H9 (cell line): ENCODE measurements around the gene HSPA4. TPM values are rescaled to one million over a fixed set of nuclear protein-coding genes. Genes with fewer than 3 reads are reported as not detected.

Experiments
- DNase-seq: peaks from one replicate; pipeline ENCODE4 v3.0.0-alpha.2; 2017
- H2AFZ ChIP-seq: one replicate; pipeline ENCODE4 v1.6.1; 2013; ENCODE audit warnings: mild to moderate bottlenecking, low read length, control low read depth, moderate library complexity
- H2AK5ac ChIP-seq: 2 replicates; pipeline ENCODE4 v1.6.1; 2013; ENCODE audit warnings: low read length, control low read depth, mixed read lengths; ENCODE audit not compliant: insufficient read length
- H2BK120ac ChIP-seq: one replicate; pipeline ENCODE4 v1.6.1; 2013; ENCODE audit warnings: low read depth, mild to moderate bottlenecking, low read length, control low read depth, inconsistent platforms; ENCODE audit not compliant: poor library complexity, severe bottlenecking
- H2BK12ac ChIP-seq: 2 replicates; pipeline ENCODE4 v1.6.1; 2013; ENCODE audit warnings: low read length, control low read depth, mixed read lengths, low read depth; ENCODE audit not compliant: insufficient read length
- H2BK15ac ChIP-seq: 2 replicates; pipeline ENCODE4 v1.6.1; 2013; ENCODE audit warnings: low read depth, low read length, control low read depth
- H2BK20ac ChIP-seq: one replicate; pipeline ENCODE4 v1.6.1; 2013; ENCODE audit warnings: low read depth, mild to moderate bottlenecking, low read length, control low read depth, inconsistent platforms; ENCODE audit not compliant: poor library complexity, severe bottlenecking
- H2BK5ac ChIP-seq: 2 replicates; pipeline ENCODE4 v1.6.1; 2013; ENCODE audit warnings: low read length, control low read depth, mixed read lengths; ENCODE audit not compliant: insufficient read length
- H3K14ac ChIP-seq: 2 replicates; pipeline ENCODE4 v1.6.1; 2013; ENCODE audit warnings: low read length, control low read depth; ENCODE audit not compliant: insufficient read depth
- H3K18ac ChIP-seq: 2 replicates; pipeline ENCODE4 v1.6.1; 2013; ENCODE audit warnings: low read depth, mild to moderate bottlenecking, mixed read lengths, low read length, control low read depth; ENCODE audit not compliant: insufficient read length
- H3K23ac ChIP-seq: 2 replicates; pipeline ENCODE4 v1.6.1; 2013; ENCODE audit warnings: low read length, control low read depth, mixed read lengths, low read depth; ENCODE audit not compliant: insufficient read length
- H3K23me2 ChIP-seq: 2 replicates; pipeline ENCODE4 v1.6.1; 2013; ENCODE audit warnings: low read depth, mild to moderate bottlenecking, mixed read lengths, low read length, control low read depth; ENCODE audit not compliant: insufficient read length, poor library complexity, severe bottlenecking
- H3K27ac ChIP-seq: 2 replicates; pipeline ENCODE4 v1.5.1; 2013; ENCODE audit warnings: low read length, control low read depth, mixed read lengths, low read depth; ENCODE audit not compliant: insufficient read length
- H3K27me3 ChIP-seq: 2 replicates; pipeline ENCODE4 v1.6.1; 2013; ENCODE audit warnings: low read length, control low read depth, inconsistent platforms; ENCODE audit not compliant: insufficient read depth
- H3K4ac ChIP-seq: 2 replicates; pipeline ENCODE4 v1.6.1; 2013; ENCODE audit warnings: low read depth, mild to moderate bottlenecking, control low read depth, inconsistent platforms, low read length, moderate library complexity
- H3K4me1 ChIP-seq: 2 replicates; pipeline ENCODE4 v1.6.1; 2013; ENCODE audit warnings: low read length, control low read depth, inconsistent platforms; ENCODE audit not compliant: insufficient read depth
- H3K4me2 ChIP-seq: 2 replicates; pipeline ENCODE4 v1.6.1; 2013; ENCODE audit warnings: low read length, control low read depth, mixed read lengths; ENCODE audit not compliant: insufficient read length, insufficient read depth
- H3K56ac ChIP-seq: 2 replicates; pipeline ENCODE4 v1.6.1; 2013; ENCODE audit warnings: low read depth, mild to moderate bottlenecking, mixed read lengths, low read length, control low read depth; ENCODE audit not compliant: insufficient read length
- H3K79me1 ChIP-seq: 2 replicates; pipeline ENCODE4 v1.6.1; 2013; ENCODE audit warnings: low read depth, mild to moderate bottlenecking, moderate library complexity, low read length, control low read depth, inconsistent platforms; ENCODE audit not compliant: insufficient read depth, poor library complexity, severe bottlenecking
- H3K79me2 ChIP-seq: 2 replicates; pipeline ENCODE4 v1.6.1; 2013; ENCODE audit warnings: low read length, control low read depth, inconsistent platforms; ENCODE audit not compliant: insufficient read depth
- H3K9ac ChIP-seq: 2 replicates; pipeline ENCODE4 v1.6.1; 2013; ENCODE audit warnings: low read length, control low read depth, mixed read lengths; ENCODE audit not compliant: insufficient read length; ENCODE audit errors: extremely low read depth
- H3K9me3 ChIP-seq: one replicate; pipeline ENCODE4 v1.6.1; 2013; ENCODE audit warnings: low read depth, low read length, inconsistent platforms; ENCODE audit not compliant: control insufficient read depth
- H3T11ph ChIP-seq: one replicate; pipeline ENCODE4 v1.6.1; 2013; ENCODE audit warnings: mild to moderate bottlenecking, low read length, control low read depth, inconsistent platforms
- H4K20me1 ChIP-seq: one replicate; pipeline ENCODE4 v1.6.1; 2013; ENCODE audit not compliant: control insufficient read depth, insufficient read length, insufficient read depth
- H4K5ac ChIP-seq: 2 replicates; pipeline ENCODE4 v1.6.1; 2013; ENCODE audit warnings: low read depth, mild to moderate bottlenecking, mixed read lengths, low read length, control low read depth; ENCODE audit not compliant: insufficient read length
- H4K8ac ChIP-seq: replicated peaks from 2 replicates; pipeline ENCODE4 v1.6.1; 2013; ENCODE audit warnings: low read length, control low read depth, mixed read lengths, low read depth; ENCODE audit not compliant: insufficient read length
- H4K91ac ChIP-seq: 2 replicates; pipeline ENCODE4 v1.6.1; 2013; ENCODE audit warnings: low read depth, mild to moderate bottlenecking, moderate library complexity, mixed read lengths, low read length, control low read depth; ENCODE audit not compliant: insufficient read length
- H3K27ac Mint-ChIP-seq, 3 experiments: 2 replicates in 2 of 3; 3 replicates in 1 of 3; pipeline ENCODE4 v1.8.0; 2020 to 2021; ENCODE audit warnings: mixed read lengths in 3 of 3, mild to moderate bottlenecking in 1 of 3, moderate library complexity in 1 of 3
- H3K27me3 Mint-ChIP-seq: 2 replicates; pipeline ENCODE4 v1.8.0; 2021; ENCODE audit warnings: low read depth, mild to moderate bottlenecking, moderate library complexity, mixed read lengths
- H3K36me3 Mint-ChIP-seq, 3 experiments: 2 replicates in 2 of 3; 3 replicates in 1 of 3; pipeline ENCODE4 v1.8.0; 2020 to 2021; ENCODE audit warnings: low read depth in 3 of 3, mixed read lengths in 3 of 3; ENCODE audit not compliant: insufficient read depth in 1 of 3
- H3K4me1 Mint-ChIP-seq, 2 experiments: 2 replicates each; pipeline ENCODE4 v1.8.0; 2020; ENCODE audit warnings: mixed read lengths in 2 of 2
- H3K4me3 Mint-ChIP-seq, 2 experiments: 2 replicates in 1 of 2; 3 replicates in 1 of 2; pipeline ENCODE4 v1.8.0; 2020 to 2021; ENCODE audit warnings: mild to moderate bottlenecking in 2 of 2, mixed read lengths in 2 of 2, moderate library complexity in 1 of 2
- H3K9me3 Mint-ChIP-seq, 2 experiments: 2 replicates in 1 of 2; 3 replicates in 1 of 2; pipeline ENCODE4 v1.8.0; 2020; ENCODE audit warnings: mild to moderate bottlenecking in 2 of 2, mixed read lengths in 2 of 2, moderate library complexity in 1 of 2
- CTCF ChIP-seq: fragments of 200-600 bp; sonication (generic); conservative IDR thresholded peaks from 3 replicates; pipeline ENCODE4 v1.8.0; 2021; ENCODE audit warnings: antibody characterized with exemption, mild to moderate bottlenecking
- WGBS: extraction: QIAGEN DNeasy Blood & Tissue Kit; methylation state at CpG from one replicate; pipeline ENCODE4 v1.1.7; 2013; ENCODE audit warnings: missing lambda C conversion rate, low lambda C conversion rate, mixed read lengths; ENCODE audit not compliant: insufficient read length; ENCODE audit errors: extremely low coverage; 5-methylcytosine and 5-hydroxymethylcytosine counted together
- total RNA-seq: library from RNA; stranded (reverse); gene quantifications from 2 replicates; pipeline ENCODE4 v1.2.1, GENCODE V29; 2021

Gene HSPA4
- total RNA-seq, 1 experiment from 2014 or later: 293 TPM

GRCh38 chr5:133113331-133114061, 61.7 kb downstream of the HSPA4 start:
- no peak overlapping the region for H3K4ac ChIP-seq
- peaks cover under 1% of the 10 kb centered on the region in 2 experiments; a peak in 3 of 5 replicates for H3K9me3 Mint-ChIP-seq
- H2BK12ac ChIP-seq: no peak overlapping the region
- no CpG with 5 or more reads among the region's 13 CpGs for WGBS
- H2AK5ac ChIP-seq: no peak overlapping the region
- H3K9ac ChIP-seq: no peak overlapping the region
- H4K91ac ChIP-seq: no peak overlapping the region
- peaks cover under 1 to 2% (median under 1%) of the 10 kb centered on the region in 3 experiments; a peak in 5 of 7 replicates for H3K36me3 Mint-ChIP-seq
- H3K79me2 ChIP-seq: no peaks in the 10 kb centered on the region
- H3K4me2 ChIP-seq: no peak overlapping the region
- no peaks in the 10 kb centered on the region for H3K27me3 ChIP-seq
- no peak overlapping the region for H2BK20ac ChIP-seq
- H3K18ac ChIP-seq: no peak overlapping the region
- no peak overlapping the region for H2BK120ac ChIP-seq
- H3K79me1 ChIP-seq: no peaks in the 10 kb centered on the region
- no peaks in the 10 kb centered on the region for H4K20me1 ChIP-seq
- no peak for DNase-seq
- peak overlapping the region in 1 of 3 experiments; percentile 21; a peak in 1 of 7 replicates for H3K27ac Mint-ChIP-seq
- H3K4me3 Mint-ChIP-seq: no peak overlapping the region
- peaks cover 9% of the 10 kb centered on the region for H3K27me3 Mint-ChIP-seq
- no peak overlapping the region for H3T11ph ChIP-seq
- H4K5ac ChIP-seq: no peak overlapping the region
- H3K56ac ChIP-seq: no peak overlapping the region
- no peak overlapping the region for H4K8ac ChIP-seq
- H3K23me2 ChIP-seq: no peaks in the 10 kb centered on the region
- no peak overlapping the region for H2BK5ac ChIP-seq
- H3K23ac ChIP-seq: no peak overlapping the region
- H2AFZ ChIP-seq: no peak overlapping the region
- peaks cover 16 to 21% of the 10 kb centered on the region in 2 experiments for H3K4me1 Mint-ChIP-seq
- TF ChIP-seq CTCF: no peak
- no peaks in the 10 kb centered on the region for H3K4me1 ChIP-seq
- no peak overlapping the region for H3K27ac ChIP-seq
- H3K14ac ChIP-seq: no peak overlapping the region
- no peaks in the 10 kb centered on the region for H3K9me3 ChIP-seq
- no peak overlapping the region for H2BK15ac ChIP-seq
